ENCODE data around the gene EIF2S1.

The EIF2S1 gene

DNA sequence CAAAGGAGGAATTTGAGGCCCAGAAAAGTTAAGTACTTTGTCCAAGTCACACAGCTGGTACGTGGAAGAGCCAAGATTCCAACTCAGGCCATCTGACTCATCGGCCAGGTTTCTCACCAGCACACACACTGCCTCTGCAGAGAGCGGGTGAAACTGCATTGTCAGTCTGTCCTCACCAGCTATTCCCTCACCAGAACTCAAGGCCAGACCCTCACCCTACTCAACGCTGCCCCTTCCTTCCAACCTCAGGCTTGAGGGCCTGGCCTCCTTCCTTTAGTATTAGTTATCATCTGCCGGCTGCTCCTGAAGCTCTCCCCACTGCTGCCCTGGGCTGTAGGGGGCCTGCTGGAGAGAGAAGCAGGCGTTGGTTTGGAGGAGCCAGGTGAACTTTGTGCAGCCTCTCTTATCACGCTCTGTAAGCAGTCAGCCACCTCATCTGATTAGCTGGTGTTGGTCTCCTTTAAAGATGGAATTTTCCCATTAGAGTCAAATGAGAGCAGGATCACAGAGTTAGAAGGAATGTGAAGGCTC lies 68.4 kb downstream of the EIF2S1 start:
- no peak for DNase-seq (ENCODE audit: low read depth)
- H3K4me3 ChIP-seq (ENCODE audit: low read depth, low read length), result no peak overlapping the region

DNA sequence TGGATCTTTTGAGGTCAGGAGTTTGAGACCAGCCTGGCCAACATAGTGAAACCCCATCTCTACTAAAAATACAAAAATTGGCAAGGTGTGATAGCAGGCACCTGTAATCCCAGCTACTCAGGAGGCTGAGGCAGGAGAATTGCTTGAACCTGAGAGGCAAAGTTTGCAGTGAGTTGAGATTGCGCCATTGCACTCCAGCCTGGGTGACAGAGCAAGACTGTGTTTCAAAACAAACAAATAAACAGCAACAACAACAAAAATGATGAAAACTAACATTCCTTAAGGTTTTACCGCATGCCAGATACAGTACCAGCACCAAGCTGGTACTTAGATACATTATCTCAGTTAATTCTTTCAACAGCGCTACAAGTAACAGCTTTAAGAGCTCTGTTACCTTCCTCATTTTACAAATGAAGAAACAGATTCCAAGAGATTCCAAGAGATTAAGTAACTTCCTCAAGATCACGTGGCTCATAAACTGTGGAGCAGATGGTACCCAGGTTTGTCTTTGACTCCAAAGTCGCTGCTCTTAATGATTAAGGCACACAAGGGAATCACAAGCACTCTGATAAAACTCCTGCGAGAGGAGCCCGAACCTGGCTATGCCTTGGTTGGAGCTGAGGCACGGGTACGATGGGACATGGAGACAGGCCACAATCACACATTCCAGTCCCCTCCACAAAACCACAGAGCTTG lies 69.5 kb downstream of the EIF2S1 start:
- DNase-seq (ENCODE audit: low read depth), result no peak
- H3K4me3 ChIP-seq (ENCODE audit: low read depth, low read length), result no peak overlapping the region

DNA sequence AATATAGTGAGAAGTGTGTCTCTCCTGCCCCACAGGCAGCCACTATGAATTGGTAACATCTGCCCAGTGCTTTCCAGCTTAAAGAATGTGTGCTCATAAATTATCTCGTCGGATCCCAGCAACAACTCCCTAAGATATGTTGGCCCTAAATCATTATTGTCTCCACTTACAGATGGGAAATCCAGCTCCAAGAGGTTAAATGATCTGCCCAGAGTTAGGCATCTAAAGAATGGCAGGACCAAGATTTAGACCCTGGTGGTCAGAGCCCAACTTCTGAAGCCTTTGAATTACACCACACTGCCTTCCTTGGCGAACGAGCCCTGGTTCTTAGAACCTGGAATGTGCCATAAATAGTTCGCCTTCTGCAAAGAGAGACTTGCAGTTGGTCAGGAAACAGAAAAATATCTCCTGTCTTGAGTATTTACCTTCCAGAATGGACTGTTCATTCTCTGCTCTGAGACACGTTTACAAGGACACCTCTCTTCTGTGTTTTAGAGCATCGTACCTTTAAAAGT lies 72.0 kb downstream of the EIF2S1 start:
- DNase-seq (ENCODE audit: low read depth), result no peak
- no peak overlapping the region for H3K4me3 ChIP-seq (ENCODE audit: low read depth, low read length)

DNA sequence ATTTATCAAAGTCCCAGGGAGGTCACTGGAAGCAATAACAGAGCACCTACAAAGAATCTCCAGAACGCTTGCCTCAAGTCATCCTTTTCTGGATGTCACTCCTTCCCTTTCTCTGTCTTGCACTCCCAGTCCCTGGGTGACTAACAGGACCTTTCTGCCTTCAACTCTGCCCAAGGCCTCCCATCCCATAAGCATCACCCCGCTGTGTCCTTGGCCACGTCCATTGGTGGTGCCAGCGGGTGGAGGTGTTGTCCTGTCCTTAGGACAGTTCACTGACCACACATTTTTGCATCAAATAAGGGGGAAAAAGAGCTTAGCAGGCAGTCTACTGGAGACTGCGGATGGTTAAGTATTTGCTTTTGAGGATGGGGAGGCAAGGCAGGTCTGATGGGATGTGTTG lies 75.5 kb downstream of the EIF2S1 start:
- no peak overlapping the region for H3K4me3 ChIP-seq (ENCODE audit: low read depth, low read length)
- DNase-seq (ENCODE audit: low read depth), result no peak

Data from skeletal muscle cell (primary cell).